Measurements from ENCODE around the gene ADORA1.

DNA sequence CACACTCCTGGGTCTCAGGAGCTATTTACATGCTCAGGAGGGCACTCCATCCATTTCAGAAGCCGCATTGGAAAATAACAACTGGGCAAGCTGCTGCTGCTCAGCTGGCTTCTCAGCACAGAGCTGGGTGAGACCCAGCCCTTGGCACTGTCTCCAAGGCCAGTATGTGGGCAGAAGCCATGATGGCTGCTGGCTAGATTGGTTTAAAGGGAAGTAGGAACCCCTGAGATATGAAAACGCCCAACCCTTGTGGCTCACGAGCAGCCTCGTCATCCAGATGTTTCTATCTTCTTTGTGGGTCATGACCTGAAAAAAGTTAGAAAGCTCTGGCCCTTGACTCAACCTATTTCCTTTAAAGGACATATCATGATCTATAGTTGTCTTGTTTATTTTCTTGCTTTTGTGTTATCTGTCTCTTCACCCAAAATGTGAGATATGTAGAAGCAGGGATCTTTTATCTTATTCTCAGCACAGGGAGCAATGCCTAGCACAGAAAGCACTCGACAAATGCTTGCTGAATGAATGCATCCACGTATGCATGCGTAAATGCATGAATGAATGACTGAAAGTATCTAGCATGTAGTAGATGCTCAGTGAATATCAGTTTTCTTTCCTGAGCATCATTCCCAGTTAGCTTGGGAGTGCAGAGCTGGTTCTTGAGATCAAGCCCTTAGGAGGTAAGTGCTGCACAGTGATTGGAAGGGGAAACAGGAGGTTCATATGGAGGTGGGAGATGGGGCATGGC, 36.5 kb downstream of the ADORA1 start:
- TF ChIP-seq CTCF (conservative IDR thresholded peaks at IDR 0.05; ENCODE audit: low read depth, low read length) (no peak), EZH2 (IDR thresholded peaks at IDR 0.05; ENCODE audit: borderline replicate concordance, low read depth, low read length, poor library complexity, severe bottlenecking) (no peak)
